OCI-LY7 (cell line): ENCODE measurements around the gene C1GALT1.

Experiments used
- CTCF ChIP-seq: fragments of 200-600 bp; sonication (generic); conservative IDR thresholded peaks from 2 replicates; pipeline ENCODE4 v1.5.1; 2014; ENCODE audit warnings: mild to moderate bottlenecking, antibody characterized with exemption, low read length, moderate library complexity, mixed read lengths
- EZH2phosphoT487 ChIP-seq: fragments of 200-600 bp; sonication (generic); IDR thresholded peaks from 2 replicates; pipeline ENCODE4 v1.6.1; 2018; ENCODE audit warnings: low read depth, borderline replicate concordance, mild to moderate bottlenecking, mixed run types, antibody characterized with exemption, low read length, moderate library complexity, mixed read lengths

GRCh38 chr7:7201578-7202374 is 19.4 kb downstream of the C1GALT1 start:
- no peak for TF ChIP-seq CTCF
- TF ChIP-seq EZH2phosphoT487, result no peak
